GM19023 (cell line): ENCODE data around the gene CRPPA.
A peak's percentile ranks its signal among the peaks of the same experiment; 100 is the strongest.
"Not testable (repeated sequence)": the region's sequence is repeated elsewhere in the genome, so short reads cannot be mapped to it uniquely, and the experiment has no call there.

Experiments used
- ATAC-seq: cut with Tn5 transposase; IDR thresholded peaks from one replicate; pipeline ENCODE4 v1.9.1; 2021; ENCODE audit warnings: mild to moderate bottlenecking, moderate library complexity; ENCODE audit not compliant: unreplicated experiment

CRPPA gene

GRCh38 chr7:16421333-16422102, at the start of gene CRPPA:
TSS of gene CRPPA (minus strand) at chr7:16421538. CDS start at chr7:16421322, 216 bp downstream.
- peak; percentile 38 for ATAC-seq

- no peak for ATAC-seq
Observed at GRCh38 chr7:16465469-16466361, 44.4 kb upstream of the CRPPA start, which contains the start of gene SOSTDC1. TSS of gene SOSTDC1 (minus strand) at chr7:16465738. CDS start at chr7:16465668, 70 bp downstream.

GRCh38 chr7:16463949-16464715, 42.8 kb upstream of the CRPPA start:
- no peak for ATAC-seq

- no peak for ATAC-seq
Observed at GRCh38 chr7:16463520-16463919, 42.2 kb upstream of the CRPPA start.

GRCh38 chr7:16462431-16462889, 41.1 kb upstream of the CRPPA start:
- ATAC-seq: no peak

GRCh38 chr7:16460789-16461493, 39.6 kb upstream of the CRPPA start:
- no peak for ATAC-seq

GRCh38 chr7:16456303-16456702, 35.0 kb upstream of the CRPPA start:
- ATAC-seq: not testable (repeated sequence)

GRCh38 chr7:16455591-16455990, 34.3 kb upstream of the CRPPA start:
- ATAC-seq: no peak

- ATAC-seq: no peak
Observed at GRCh38 chr7:16450366-16450765, 29.0 kb upstream of the CRPPA start.

GRCh38 chr7:16447876-16448275, 26.5 kb upstream of the CRPPA start:
- ATAC-seq: no peak

GRCh38 chr7:16446508-16446907, 25.2 kb upstream of the CRPPA start:
- no peak for ATAC-seq

GRCh38 chr7:16443871-16444270, 22.5 kb upstream of the CRPPA start:
- not testable (repeated sequence) for ATAC-seq

- no peak for ATAC-seq
Observed at GRCh38 chr7:16438988-16439387, 17.6 kb upstream of the CRPPA start.

- no peak for ATAC-seq
Observed at GRCh38 chr7:16436306-16436705, 15.0 kb upstream of the CRPPA start.

- ATAC-seq: no peak
Observed at GRCh38 chr7:16433568-16434122, 12.3 kb upstream of the CRPPA start.

GRCh38 chr7:16432425-16432731, 11.0 kb upstream of the CRPPA start:
- ATAC-seq: no peak

- ATAC-seq: no peak
Observed at GRCh38 chr7:16431646-16432424, 10.5 kb upstream of the CRPPA start.

- no peak for ATAC-seq
Observed at GRCh38 chr7:16430133-16430532, 8.8 kb upstream of the CRPPA start.

GRCh38 chr7:16428672-16429071, 7.3 kb upstream of the CRPPA start:
- no peak for ATAC-seq
